Daoy (cell line): ENCODE results near the gene DOK7. TPM values are rescaled to one million over a fixed set of nuclear protein-coding genes. Genes with fewer than 3 reads are reported as not detected.

Experiments used
- DNase-seq: peaks from one replicate; pipeline ENCODE4 v3.0.0-alpha.2; 2015; ENCODE audit warnings: low read depth
- total RNA-seq: library from RNA; depleted of rRNA; stranded (reverse); fragments of >200 nt; shearing (Covaris generic); gene quantifications from 2 replicates; pipeline ENCODE4 v1.2.3, GENCODE V29; 2014

Gene DOK7
- total RNA-seq, 1 experiment from 2014 or later = 0.11 TPM

GRCh38 chr4:3520796-3521600 lies 57.9 kb downstream of the DOK7 start:
- DNase-seq = no peak

- DNase-seq = no peak
Measured at GRCh38 chr4:3521621-3522325, 58.7 kb downstream of the DOK7 start.

GRCh38 chr4:3522326-3522640 lies 59.2 kb downstream of the DOK7 start:
- DNase-seq = no peak

- no peak for DNase-seq
Measured at GRCh38 chr4:3522651-3523050, 59.5 kb downstream of the DOK7 start.

GRCh38 chr4:3523146-3523627 lies 60.1 kb downstream of the DOK7 start:
- DNase-seq = no peak

GRCh38 chr4:3523628-3524221 lies 60.6 kb downstream of the DOK7 start:
- no peak for DNase-seq

GRCh38 chr4:3524349-3524748 lies 61.2 kb downstream of the DOK7 start:
- DNase-seq = no peak

GRCh38 chr4:3524920-3525319 lies 61.8 kb downstream of the DOK7 start:
- no peak for DNase-seq

GRCh38 chr4:3525532-3526430 lies 62.7 kb downstream of the DOK7 start:
- DNase-seq = no peak

- DNase-seq = no peak
Measured at GRCh38 chr4:3526456-3526855, 63.4 kb downstream of the DOK7 start.

- DNase-seq = no peak
Measured at GRCh38 chr4:3527101-3527913, 64.2 kb downstream of the DOK7 start.

- DNase-seq = no peak
Measured at GRCh38 chr4:3527914-3528876, 65.1 kb downstream of the DOK7 start.

- DNase-seq = no peak
Measured at GRCh38 chr4:3529363-3529762, 66.3 kb downstream of the DOK7 start.

- no peak for DNase-seq
Measured at GRCh38 chr4:3530051-3530450, 66.9 kb downstream of the DOK7 start.

GRCh38 chr4:3530663-3531254 lies 67.7 kb downstream of the DOK7 start:
- no peak for DNase-seq

- no peak for DNase-seq
Measured at GRCh38 chr4:3531318-3531878, 68.3 kb downstream of the DOK7 start.

- peak; percentile 89 for DNase-seq
Measured at GRCh38 chr4:3531879-3532750, 69.0 kb downstream of the DOK7 start, which contains the start of gene LRPAP1. Gene LRPAP1 (minus strand): TSS chr4:3532422. CDS start chr4:3532412, 10 bp downstream.
